Sigmoid colon (tissue), 7 donors: Measurements from ENCODE around the gene MED22. TPM values are rescaled to one million over a fixed set of nuclear protein-coding genes. Genes with fewer than 3 reads are reported as not detected.

Source experiments
- DNase-seq: peaks from one replicate; pipeline ENCODE4 v3.0.0-alpha.2; 2019
- H3K27ac ChIP-seq, 4 donors: fragments of 200-600 bp; sonication (generic); one replicate each; pipeline ENCODE4 v1.5.1; 2016 to 2019; ENCODE audit warnings: mild to moderate bottlenecking in 1 of 4
- H3K27me3 ChIP-seq, 3 donors: fragments of 200-600 bp; sonication (generic); one replicate each; pipeline ENCODE4 v1.5.1; 2019; ENCODE audit warnings: mild to moderate bottlenecking in 1 of 3
- H3K36me3 ChIP-seq, 4 donors: fragments of 200-600 bp; sonication (generic); one replicate each; pipeline ENCODE4 v1.5.1; 2016 to 2019
- H3K4me1 ChIP-seq, 4 donors: fragments of 200-600 bp; sonication (generic); one replicate each; pipeline ENCODE4 v1.5.1; 2017 to 2019
- H3K4me3 ChIP-seq, 4 donors: fragments of 200-600 bp; sonication (generic); one replicate each; pipeline ENCODE4 v1.5.1; 2017 to 2019; ENCODE audit warnings: mild to moderate bottlenecking in 2 of 4, moderate library complexity in 1 of 4
- H3K9me3 ChIP-seq, 4 donors: fragments of 200-600 bp in 3 of 4; sonication (generic) in 3 of 4; one replicate each; pipeline versions ENCODE4 v1.5.1 to v1.6.1; 2013 to 2019
- EP300 ChIP-seq, 4 donors: sonication (generic); formaldehyde crosslinking; IDR thresholded peaks; one replicate each; pipeline ENCODE4 v1.6.1; 2017; ENCODE audit warnings: antibody characterized with exemption in 4 of 4
- POLR2A ChIP-seq, 2 donors: fragments of 450-650 bp; IDR thresholded peaks; one replicate each; pipeline ENCODE4 v1.6.1; 2016; ENCODE audit warnings: antibody characterized with exemption in 2 of 2, mild to moderate bottlenecking in 2 of 2, moderate library complexity in 2 of 2
- POLR2AphosphoS5 ChIP-seq, 4 donors: sonication (generic); formaldehyde crosslinking; IDR thresholded peaks; one replicate each; pipeline ENCODE4 v1.6.1; 2017; ENCODE audit warnings: antibody characterized with exemption in 4 of 4
- WGBS, 2 donors: extraction: QIAGEN DNeasy Blood & Tissue Kit; methylation state at CpG; one replicate each; pipeline ENCODE4 v1.1.7; 2013; 5-methylcytosine and 5-hydroxymethylcytosine counted together
- intact Hi-C: fragments of 100-400 bp; cut with DNase I; formaldehyde crosslinking; loops from one replicate; pipeline ENCODE4 v1.15.1; 2023
- polyA plus RNA-seq, 3 donors: library from polyadenylated mRNA; stranded (reverse); fragments of 200-250 nt; gene quantifications; one replicate each; pipeline ENCODE4 v1.2.3, GENCODE V29; 2013
- total RNA-seq, 4 donors: library from RNA; depleted of rRNA; stranded (reverse); fragments of >200 nt; gene quantifications; one replicate each; pipeline ENCODE4 v1.1.0, GENCODE V29; 2016
- TF ChIP-seq, protein P1 (sequence below), 4 experiments: fragments of 450-650 bp in 3 of 4; fragments of 200-600 bp in 1 of 4; IDR thresholded peaks; one replicate each; pipeline ENCODE4 v1.5.1; 2016 to 2019; ENCODE audit warnings: antibody characterized with exemption in 4 of 4, mild to moderate bottlenecking in 3 of 4, moderate library complexity in 2 of 4
- donor health status: healthy with polysubstance abuse.
- donor health status: Bipolar disorder and iron deficiency.
- donor health status: healthy.

Gene MED22
- total and polyA plus RNA-seq, 7 donors: 8.4 to 31.3 (median 23.7) TPM

GRCh38 chr9:133342069-133342406 is 5.9 kb downstream of the MED22 start:
- intact Hi-C loops: no loop called here
- no peak for DNase-seq
- Histone ChIP-seq H3K36me3 (peaks cover 33 to 78% (median 48%) of the 10 kb centered on the region in 4 donors), H3K27me3 (no peaks in the 10 kb centered on the region), H3K27ac (no peak overlapping the region), H3K4me3 (no peak overlapping the region), H3K9me3 (no peaks in the 10 kb centered on the region), H3K4me1 (peaks cover 0 to 14% (median 14%) of the 10 kb centered on the region in 4 donors)
- WGBS, 2 donors: 83 to 87% methylated on average over 12 of the region's 12 CpGs
- TF ChIP-seq, protein P1, sequence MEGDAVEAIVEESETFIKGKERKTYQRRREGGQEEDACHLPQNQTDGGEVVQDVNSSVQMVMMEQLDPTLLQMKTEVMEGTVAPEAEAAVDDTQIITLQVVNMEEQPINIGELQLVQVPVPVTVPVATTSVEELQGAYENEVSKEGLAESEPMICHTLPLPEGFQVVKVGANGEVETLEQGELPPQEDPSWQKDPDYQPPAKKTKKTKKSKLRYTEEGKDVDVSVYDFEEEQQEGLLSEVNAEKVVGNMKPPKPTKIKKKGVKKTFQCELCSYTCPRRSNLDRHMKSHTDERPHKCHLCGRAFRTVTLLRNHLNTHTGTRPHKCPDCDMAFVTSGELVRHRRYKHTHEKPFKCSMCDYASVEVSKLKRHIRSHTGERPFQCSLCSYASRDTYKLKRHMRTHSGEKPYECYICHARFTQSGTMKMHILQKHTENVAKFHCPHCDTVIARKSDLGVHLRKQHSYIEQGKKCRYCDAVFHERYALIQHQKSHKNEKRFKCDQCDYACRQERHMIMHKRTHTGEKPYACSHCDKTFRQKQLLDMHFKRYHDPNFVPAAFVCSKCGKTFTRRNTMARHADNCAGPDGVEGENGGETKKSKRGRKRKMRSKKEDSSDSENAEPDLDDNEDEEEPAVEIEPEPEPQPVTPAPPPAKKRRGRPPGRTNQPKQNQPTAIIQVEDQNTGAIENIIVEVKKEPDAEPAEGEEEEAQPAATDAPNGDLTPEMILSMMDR (IDR thresholded peaks at IDR 0.05): no peak
- TF ChIP-seq POLR2A (IDR thresholded peaks at IDR 0.05) (no peak), EP300 (IDR thresholded peaks at IDR 0.05) (no peak), POLR2AphosphoS5 (IDR thresholded peaks at IDR 0.05) (no peak)

DNA sequence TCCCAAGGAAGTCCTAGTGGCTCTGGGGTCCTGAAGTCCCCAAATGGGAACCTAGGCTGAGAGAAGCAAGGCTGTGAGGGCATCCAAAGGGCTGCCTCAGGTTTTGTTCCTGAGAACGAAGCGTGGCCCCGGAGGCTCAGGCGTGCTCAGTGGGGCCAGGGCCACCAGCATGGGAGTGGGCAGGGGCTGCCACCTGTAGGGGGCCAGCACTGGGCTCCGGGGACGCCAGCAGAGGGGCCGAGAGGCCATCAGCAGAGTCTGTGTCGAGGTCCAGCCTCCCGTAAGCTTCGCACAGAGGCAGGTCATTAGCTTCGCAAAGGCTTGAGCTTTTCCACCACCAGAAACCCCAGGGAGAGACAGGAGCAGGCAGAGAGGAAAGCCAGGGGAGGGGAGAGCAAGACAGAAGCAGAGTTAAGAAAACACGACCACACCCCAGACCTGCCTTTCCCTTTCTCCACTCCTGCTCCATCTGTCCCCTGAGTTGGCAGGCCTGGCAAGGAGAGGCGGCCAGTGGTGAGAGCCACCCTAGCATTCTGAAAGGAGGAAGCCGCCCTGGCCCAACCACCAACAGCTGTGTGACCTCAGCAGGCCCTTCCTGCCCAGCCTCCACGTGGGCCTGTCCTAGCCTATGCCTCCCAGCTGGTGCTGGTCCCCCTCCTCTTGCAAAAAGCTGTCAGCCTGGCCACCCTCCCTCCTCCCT is 6.4 kb downstream of the MED22 start:
- H3K36me3 ChIP-seq: peaks cover 33 to 78% (median 48%) of the 10 kb centered on the region in 4 donors
- 85 to 88% methylated on average over 15 of the region's 15 CpGs for WGBS, 2 donors
- peak overlapping the region in 3 of 4 donors; percentile 4 to 25 (median 25) for H3K27ac ChIP-seq

DNA sequence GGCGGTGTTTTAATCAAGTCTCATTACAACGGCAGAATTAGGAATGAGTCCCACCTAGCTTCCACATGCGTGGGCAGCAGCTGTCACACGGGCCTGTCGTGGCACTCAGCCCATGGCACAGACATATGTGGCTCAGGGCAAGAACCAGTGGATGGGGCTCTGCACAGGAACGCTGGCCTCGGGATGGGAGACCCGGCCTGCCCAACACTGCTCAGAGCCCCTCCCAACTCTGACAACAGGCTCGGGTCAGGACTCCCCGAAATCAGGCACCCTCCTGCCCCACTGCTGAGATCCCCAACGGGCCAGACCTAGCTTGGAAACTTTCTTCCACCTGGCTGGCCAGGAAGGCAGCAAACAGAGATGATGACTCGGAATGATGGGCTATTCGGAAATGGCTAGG is 7.0 kb downstream of the MED22 start:
- intact Hi-C loops: no loop called here
- H3K9me3 ChIP-seq: no peaks in the 10 kb centered on the region
- DNase-seq: no peak
- no peak overlapping the region for H3K4me3 ChIP-seq
- peak overlapping the region in 2 of 4 donors; percentile 4 to 25 for H3K27ac ChIP-seq
- H3K27me3 ChIP-seq: no peaks in the 10 kb centered on the region
- 88 to 91% methylated on average over 13 of the region's 13 CpGs for WGBS, 2 donors
- peaks cover 33 to 78% (median 47%) of the 10 kb centered on the region in 4 donors for H3K36me3 ChIP-seq
- TF ChIP-seq POLR2AphosphoS5 (IDR thresholded peaks at IDR 0.05): no peak
- no peak for TF ChIP-seq POLR2A (IDR thresholded peaks at IDR 0.05)
- TF ChIP-seq EP300 (IDR thresholded peaks at IDR 0.05): no peak
- TF ChIP-seq, protein P1 (IDR thresholded peaks at IDR 0.05): no peak
- H3K4me1 ChIP-seq: peaks cover 0 to 11% (median 9%) of the 10 kb centered on the region in 4 donors

More for the DNA sequence above, 6.4 kb downstream of the MED22 start:
- intact Hi-C loops: no loop called here
- Histone ChIP-seq H3K4me3 (no peak overlapping the region), H3K4me1 (peaks cover 0 to 13% (median 13%) of the 10 kb centered on the region in 4 donors), H3K27me3 (no peaks in the 10 kb centered on the region), H3K9me3 (no peaks in the 10 kb centered on the region)
- DNase-seq: peak; percentile 82
- TF ChIP-seq POLR2AphosphoS5 (IDR thresholded peaks at IDR 0.05) (peak in 1 of 4 donors; percentile 33), POLR2A (IDR thresholded peaks at IDR 0.05) (no peak)
- TF ChIP-seq, protein P1 (IDR thresholded peaks at IDR 0.05): no peak

DNA sequence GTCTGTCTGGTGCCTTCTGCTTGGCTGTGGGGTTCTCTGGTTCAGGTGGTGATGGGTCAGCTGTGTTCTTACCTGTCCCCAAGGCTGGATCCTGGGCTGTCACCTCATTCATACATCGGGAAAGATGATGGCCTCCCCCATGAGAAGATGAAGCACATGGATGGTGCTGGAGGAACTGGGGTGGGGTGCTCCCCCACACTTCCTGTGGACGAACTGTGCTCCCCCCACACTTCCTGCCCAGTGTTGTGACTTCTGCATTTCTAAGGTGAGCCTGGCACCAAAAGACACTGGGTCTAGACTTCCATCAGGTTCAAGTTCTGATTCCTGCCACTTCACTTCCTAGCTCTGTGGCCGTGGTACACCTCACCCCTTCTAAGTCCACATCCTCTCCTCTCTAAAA is 7.7 kb downstream of the MED22 start:
- DNase-seq: no peak
- H3K9me3 ChIP-seq: no peaks in the 10 kb centered on the region
- 52 to 81% methylated on average over 3 of the region's 3 CpGs for WGBS, 2 donors
- H3K27ac ChIP-seq: no peak overlapping the region
- intact Hi-C loops: no loop called here
- TF ChIP-seq, protein P1 (IDR thresholded peaks at IDR 0.05): no peak
- no peak for TF ChIP-seq POLR2AphosphoS5 (IDR thresholded peaks at IDR 0.05)
- no peak for TF ChIP-seq EP300 (IDR thresholded peaks at IDR 0.05)
- no peak for TF ChIP-seq POLR2A (IDR thresholded peaks at IDR 0.05)
- no peak overlapping the region for H3K4me3 ChIP-seq
- H3K36me3 ChIP-seq: peaks cover 33 to 72% (median 44%) of the 10 kb centered on the region in 4 donors
- H3K4me1 ChIP-seq: peaks cover 0 to 13% (median 9%) of the 10 kb centered on the region in 4 donors
- no peaks in the 10 kb centered on the region for H3K27me3 ChIP-seq
